Ishikawa (cell line): ENCODE measurements around the gene TOMM34.

Experiments
- CEBPB ChIP-seq: IDR thresholded peaks from 2 replicates; pipeline ENCODE4 v1.6.1; 2012
- CREB1 ChIP-seq: IDR thresholded peaks from 2 replicates; pipeline ENCODE4 v1.6.1; 2012; ENCODE audit warnings: low read depth
- EGR1 ChIP-seq: IDR thresholded peaks from 2 replicates; pipeline ENCODE4 v1.6.1; 2012
- EP300 ChIP-seq: IDR thresholded peaks from 2 replicates; pipeline ENCODE4 v1.6.1; 2012; ENCODE audit warnings: borderline replicate concordance
- FOXM1 ChIP-seq: IDR thresholded peaks from 2 replicates; pipeline ENCODE4 v1.6.1; 2012; ENCODE audit warnings: low read depth, borderline replicate concordance
- NFIC ChIP-seq: IDR thresholded peaks from 2 replicates; pipeline ENCODE4 v1.6.1; 2012
- RAD21 ChIP-seq: IDR thresholded peaks from 2 replicates; pipeline ENCODE4 v1.6.1; 2012; ENCODE audit warnings: low read depth
- TAF1 ChIP-seq: IDR thresholded peaks from 2 replicates; pipeline ENCODE4 v1.6.1; 2012; ENCODE audit warnings: low read depth, mild to moderate bottlenecking
- TCF12 ChIP-seq: IDR thresholded peaks from 2 replicates; pipeline ENCODE4 v1.6.1; 2012; ENCODE audit warnings: low read depth
- TEAD4 ChIP-seq: IDR thresholded peaks from 2 replicates; pipeline ENCODE4 v1.6.1; 2012
- YY1 ChIP-seq: IDR thresholded peaks from 2 replicates; pipeline ENCODE4 v1.6.1; 2012; ENCODE audit warnings: low read depth
- TF ChIP-seq, protein P1 (sequence below): IDR thresholded peaks from 2 replicates; pipeline ENCODE4 v1.6.1; 2012
- TF ChIP-seq, protein P2 (sequence below): IDR thresholded peaks from 2 replicates; pipeline ENCODE4 v1.6.1; 2012
- TF ChIP-seq, protein P3 (sequence below): IDR thresholded peaks from 2 replicates; pipeline ENCODE4 v1.6.1; 2012; ENCODE audit warnings: low read depth, mild to moderate bottlenecking

DNA sequence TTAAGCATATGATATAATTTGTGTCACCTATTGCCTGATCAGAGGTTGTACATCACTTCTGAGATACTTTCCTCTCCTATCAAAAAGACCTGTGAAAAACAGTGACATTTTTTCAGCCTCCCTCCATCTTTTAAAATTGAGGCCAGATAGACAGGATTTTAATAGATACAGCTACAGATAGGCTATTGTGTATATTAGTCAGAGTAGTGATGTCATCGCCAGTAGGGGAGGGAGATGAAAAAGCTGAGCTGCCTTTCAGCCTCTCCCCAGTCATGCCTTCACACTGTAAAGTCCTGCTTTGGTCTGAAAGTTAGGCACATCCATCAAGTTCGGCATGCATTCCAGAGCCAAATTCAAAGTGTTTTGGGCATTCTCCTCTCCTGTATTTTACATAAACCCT, 58.2 kb downstream of the TOMM34 start:
- TF ChIP-seq, protein P1, sequence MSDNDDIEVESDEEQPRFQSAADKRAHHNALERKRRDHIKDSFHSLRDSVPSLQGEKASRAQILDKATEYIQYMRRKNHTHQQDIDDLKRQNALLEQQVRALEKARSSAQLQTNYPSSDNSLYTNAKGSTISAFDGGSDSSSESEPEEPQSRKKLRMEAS, result no peak
- no peak for TF ChIP-seq FOXM1
- TF ChIP-seq, protein P2, sequence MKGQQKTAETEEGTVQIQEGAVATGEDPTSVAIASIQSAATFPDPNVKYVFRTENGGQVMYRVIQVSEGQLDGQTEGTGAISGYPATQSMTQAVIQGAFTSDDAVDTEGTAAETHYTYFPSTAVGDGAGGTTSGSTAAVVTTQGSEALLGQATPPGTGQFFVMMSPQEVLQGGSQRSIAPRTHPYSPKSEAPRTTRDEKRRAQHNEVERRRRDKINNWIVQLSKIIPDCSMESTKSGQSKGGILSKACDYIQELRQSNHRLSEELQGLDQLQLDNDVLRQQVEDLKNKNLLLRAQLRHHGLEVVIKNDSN, result no peak
- TF ChIP-seq NFIC, result no peak
- no peak for TF ChIP-seq TEAD4
- TF ChIP-seq EP300, result no peak
- no peak for TF ChIP-seq CEBPB
- TF ChIP-seq, protein P3, sequence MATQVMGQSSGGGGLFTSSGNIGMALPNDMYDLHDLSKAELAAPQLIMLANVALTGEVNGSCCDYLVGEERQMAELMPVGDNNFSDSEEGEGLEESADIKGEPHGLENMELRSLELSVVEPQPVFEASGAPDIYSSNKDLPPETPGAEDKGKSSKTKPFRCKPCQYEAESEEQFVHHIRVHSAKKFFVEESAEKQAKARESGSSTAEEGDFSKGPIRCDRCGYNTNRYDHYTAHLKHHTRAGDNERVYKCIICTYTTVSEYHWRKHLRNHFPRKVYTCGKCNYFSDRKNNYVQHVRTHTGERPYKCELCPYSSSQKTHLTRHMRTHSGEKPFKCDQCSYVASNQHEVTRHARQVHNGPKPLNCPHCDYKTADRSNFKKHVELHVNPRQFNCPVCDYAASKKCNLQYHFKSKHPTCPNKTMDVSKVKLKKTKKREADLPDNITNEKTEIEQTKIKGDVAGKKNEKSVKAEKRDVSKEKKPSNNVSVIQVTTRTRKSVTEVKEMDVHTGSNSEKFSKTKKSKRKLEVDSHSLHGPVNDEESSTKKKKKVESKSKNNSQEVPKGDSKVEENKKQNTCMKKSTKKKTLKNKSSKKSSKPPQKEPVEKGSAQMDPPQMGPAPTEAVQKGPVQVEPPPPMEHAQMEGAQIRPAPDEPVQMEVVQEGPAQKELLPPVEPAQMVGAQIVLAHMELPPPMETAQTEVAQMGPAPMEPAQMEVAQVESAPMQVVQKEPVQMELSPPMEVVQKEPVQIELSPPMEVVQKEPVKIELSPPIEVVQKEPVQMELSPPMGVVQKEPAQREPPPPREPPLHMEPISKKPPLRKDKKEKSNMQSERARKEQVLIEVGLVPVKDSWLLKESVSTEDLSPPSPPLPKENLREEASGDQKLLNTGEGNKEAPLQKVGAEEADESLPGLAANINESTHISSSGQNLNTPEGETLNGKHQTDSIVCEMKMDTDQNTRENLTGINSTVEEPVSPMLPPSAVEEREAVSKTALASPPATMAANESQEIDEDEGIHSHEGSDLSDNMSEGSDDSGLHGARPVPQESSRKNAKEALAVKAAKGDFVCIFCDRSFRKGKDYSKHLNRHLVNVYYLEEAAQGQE, result no peak
- no peak for TF ChIP-seq RAD21
- no peak for TF ChIP-seq TAF1
- TF ChIP-seq TCF12, result no peak
- no peak for TF ChIP-seq YY1
- no peak for TF ChIP-seq EGR1
- TF ChIP-seq CREB1, result no peak
